Stimulated activated CD8-positive, alpha-beta memory T cell treated with anti-CD3 and anti-CD28 coated beads, Interleukin-15, amount 100 ng/mL, for 4 hours (primary cell): ENCODE results near the gene RGS3.

Source experiments
- DNase-seq, 2 donors: peaks; one replicate each; pipeline ENCODE4 v3.0.0-alpha.2; 2020; ENCODE audit warnings: low read depth in 2 of 2

The RGS3 gene

GRCh38 chr9:113511856-113512761, 48.6 kb downstream of the RGS3 start:
- DNase-seq = peak; percentile 64 to 82

- no peak for DNase-seq
Observed at GRCh38 chr9:113513111-113513510, 49.6 kb downstream of the RGS3 start.

GRCh38 chr9:113513536-113513935, 50.0 kb downstream of the RGS3 start:
- DNase-seq = no peak

- DNase-seq = no peak
Observed at GRCh38 chr9:113514061-113514460, 50.5 kb downstream of the RGS3 start.

- no peak for DNase-seq
Observed at GRCh38 chr9:113514748-113515147, 51.2 kb downstream of the RGS3 start.

GRCh38 chr9:113515862-113516261, 52.3 kb downstream of the RGS3 start:
- no peak for DNase-seq

- DNase-seq = peak; percentile 53 to 62
Observed at GRCh38 chr9:113516840-113517577, 53.5 kb downstream of the RGS3 start.

- no peak for DNase-seq
Observed at GRCh38 chr9:113519426-113520108, 56.0 kb downstream of the RGS3 start.

GRCh38 chr9:113520109-113520642, 56.6 kb downstream of the RGS3 start:
- DNase-seq = peak in 1 of 2 donors; percentile 35

GRCh38 chr9:113521693-113522255, 58.2 kb downstream of the RGS3 start:
- no peak for DNase-seq

- no peak for DNase-seq
Observed at GRCh38 chr9:113522419-113522818, 58.9 kb downstream of the RGS3 start.

- DNase-seq = no peak
Observed at GRCh38 chr9:113522858-113523257, 59.3 kb downstream of the RGS3 start.

GRCh38 chr9:113523421-113524141, 60.1 kb downstream of the RGS3 start:
- DNase-seq = peak; percentile 56 to 68

- DNase-seq = no peak
Observed at GRCh38 chr9:113524468-113524867, 60.9 kb downstream of the RGS3 start.

GRCh38 chr9:113525205-113525604, 61.7 kb downstream of the RGS3 start:
- no peak for DNase-seq

GRCh38 chr9:113525831-113526230, 62.3 kb downstream of the RGS3 start:
- no peak for DNase-seq

- DNase-seq = no peak
Observed at GRCh38 chr9:113526231-113526746, 62.8 kb downstream of the RGS3 start.

- DNase-seq = no peak
Observed at GRCh38 chr9:113526841-113527240, 63.3 kb downstream of the RGS3 start.

- DNase-seq = no peak
Observed at GRCh38 chr9:113528088-113528487, 64.6 kb downstream of the RGS3 start.

- DNase-seq = no peak
Observed at GRCh38 chr9:113528811-113529210, 65.3 kb downstream of the RGS3 start.
